Hindlimb muscle (tissue), 1 donor: ENCODE measurements around the gene WNT3. TPM values are rescaled to one million over a fixed set of nuclear protein-coding genes. Genes with fewer than 3 reads are reported as not detected.
"Not testable (repeated sequence)": the region's sequence is repeated elsewhere in the genome, so short reads cannot be mapped to it uniquely, and the experiment has no call there.

Experiments used
- DNase-seq: peaks from one replicate; pipeline ENCODE4 v3.0.0-alpha.2; 2013
- polyA plus RNA-seq: library from polyadenylated mRNA; unstranded; fragments of 120-200 nt; gene quantifications from one replicate; pipeline ENCODE4 v1.2.1, GENCODE V29; 2013; ENCODE audit not compliant: insufficient read length

The WNT3 gene
- polyA plus RNA-seq, 1 donor: 2.7 TPM

DNA sequence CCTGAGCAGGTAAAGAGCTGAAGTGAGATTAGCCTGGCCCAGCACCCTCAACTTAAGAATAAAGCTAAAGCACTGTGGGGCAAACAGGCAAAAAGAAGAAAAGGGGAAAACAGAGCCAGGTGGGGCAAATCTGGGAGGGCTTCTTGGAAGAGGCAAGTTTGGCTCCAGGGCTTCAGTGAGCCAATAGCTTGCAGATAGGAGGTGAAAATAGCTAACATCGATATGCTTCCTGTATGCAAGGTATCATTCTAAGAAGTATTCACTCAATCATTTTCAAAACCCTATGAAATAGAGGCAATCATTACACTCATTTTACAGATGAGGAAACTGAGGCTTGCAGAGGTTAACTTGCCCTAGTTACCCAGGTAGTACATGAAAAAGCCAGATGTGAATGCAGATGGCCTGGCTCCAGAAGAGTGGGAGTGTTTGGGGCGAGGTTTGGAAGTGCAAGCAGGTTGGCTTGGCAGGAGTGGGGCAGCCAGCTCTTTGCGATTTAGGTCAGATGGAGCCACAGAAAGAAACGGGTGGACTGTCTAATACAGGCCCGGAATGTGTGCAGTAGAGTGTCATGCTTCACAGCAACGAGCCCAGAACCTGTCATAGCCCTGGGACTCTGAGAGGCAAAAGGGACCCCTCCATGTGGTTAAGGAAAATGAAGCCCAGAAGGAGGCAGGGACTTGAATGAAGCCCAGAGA is 5.7 kb downstream of the WNT3 start:
- no peak for DNase-seq

DNA sequence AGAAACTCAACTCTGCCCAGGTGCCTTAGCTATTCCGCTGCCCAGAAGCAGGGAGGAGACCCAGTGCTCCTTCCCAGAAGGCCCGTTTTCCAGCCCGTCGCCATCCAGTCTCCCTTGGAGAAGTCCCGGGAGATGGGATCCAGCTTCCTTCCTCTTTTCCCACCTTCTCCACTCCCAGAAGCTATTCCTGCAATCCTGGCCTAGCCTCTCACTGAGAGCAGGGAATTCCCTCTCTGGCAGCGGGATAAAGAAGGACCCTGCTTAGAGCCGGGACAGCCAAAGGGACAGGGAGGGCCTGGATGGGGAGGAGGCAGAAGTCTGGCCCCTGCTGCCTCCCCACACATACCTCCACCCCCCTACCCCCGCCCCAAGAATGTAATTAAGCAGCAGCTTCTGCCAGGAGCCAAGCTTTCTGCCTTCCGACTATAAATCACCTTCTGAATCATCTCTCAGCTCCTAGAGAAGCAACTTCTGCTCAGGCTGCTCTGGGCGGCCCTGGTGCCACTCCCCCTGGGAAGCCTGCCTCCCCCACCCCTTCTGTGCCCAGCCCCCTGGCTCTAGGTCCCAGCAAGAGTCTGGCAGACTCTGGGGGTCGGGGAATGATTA is 6.4 kb downstream of the WNT3 start:
- DNase-seq: no peak

DNA sequence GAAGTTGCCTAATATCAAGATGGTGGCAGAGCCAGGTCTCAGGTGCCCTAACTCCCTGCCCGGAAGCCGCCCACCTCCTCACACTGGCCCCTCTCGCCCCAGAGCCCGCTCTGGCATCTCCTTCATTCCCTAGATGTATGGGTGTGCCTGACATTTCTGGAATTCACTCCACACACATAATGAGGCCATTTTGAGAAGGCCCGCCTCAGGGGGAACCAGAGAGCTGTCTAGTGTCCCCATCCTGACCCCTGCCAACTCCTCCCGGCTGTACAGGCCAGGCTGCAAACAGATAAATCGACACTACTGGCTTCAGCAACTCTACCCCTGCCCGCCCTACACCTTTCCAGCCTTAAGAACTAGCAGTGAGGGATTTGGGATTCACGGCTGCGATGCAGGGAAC is 7.7 kb downstream of the WNT3 start:
- DNase-seq: no peak

- DNase-seq: no peak
Measured at GRCh38 chr17:46809110-46809571, 9.4 kb downstream of the WNT3 start.

DNA sequence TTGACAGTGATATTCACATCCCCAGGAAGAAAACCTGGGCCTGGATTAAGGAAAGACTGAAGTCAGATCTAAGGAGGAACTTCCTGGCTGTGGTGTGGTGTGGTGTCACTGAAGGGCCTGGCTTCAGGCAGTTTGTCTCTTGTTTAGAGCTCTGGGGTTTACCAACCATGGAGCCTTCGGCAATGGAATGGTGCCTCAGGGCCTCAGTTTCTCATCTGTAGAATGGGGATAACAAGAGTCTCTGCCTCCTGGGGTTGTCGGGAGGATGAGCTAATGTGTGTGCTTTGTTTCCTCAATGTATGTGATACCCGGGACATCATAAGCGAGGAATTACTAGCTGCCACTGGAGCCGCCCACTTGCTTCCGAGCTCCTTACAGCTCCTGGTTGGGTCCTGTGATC is 12.7 kb downstream of the WNT3 start:
- no peak for DNase-seq

GRCh38 chr17:46803544-46803943 is 14.9 kb downstream of the WNT3 start:
- DNase-seq: no peak

- DNase-seq: no peak
Measured at GRCh38 chr17:46802800-46803199, 15.7 kb downstream of the WNT3 start.

GRCh38 chr17:46800573-46800972 is 17.9 kb downstream of the WNT3 start:
- DNase-seq: no peak

GRCh38 chr17:46796956-46797530 is 21.4 kb downstream of the WNT3 start:
- no peak for DNase-seq

GRCh38 chr17:46796524-46796923 is 22.0 kb downstream of the WNT3 start:
- DNase-seq: no peak

DNA sequence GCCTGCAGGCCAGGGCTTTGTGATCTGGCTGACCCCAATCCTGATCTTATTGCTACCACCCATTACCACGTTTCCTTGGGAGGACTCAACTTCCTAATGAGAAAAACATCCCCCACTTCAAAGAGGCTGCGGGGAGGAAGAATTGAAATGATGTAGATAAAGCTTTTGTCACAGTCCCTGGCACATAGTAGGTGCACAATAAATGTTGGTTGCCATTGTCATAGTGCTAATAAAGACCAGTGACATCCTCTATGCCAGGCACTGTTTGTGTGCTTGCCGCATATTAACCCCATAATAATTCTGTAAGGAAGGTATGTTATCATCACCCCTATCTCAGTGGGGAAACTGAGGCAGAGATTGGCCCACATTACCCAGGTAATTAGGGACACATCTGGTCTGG is 22.4 kb downstream of the WNT3 start:
- DNase-seq: no peak

DNA sequence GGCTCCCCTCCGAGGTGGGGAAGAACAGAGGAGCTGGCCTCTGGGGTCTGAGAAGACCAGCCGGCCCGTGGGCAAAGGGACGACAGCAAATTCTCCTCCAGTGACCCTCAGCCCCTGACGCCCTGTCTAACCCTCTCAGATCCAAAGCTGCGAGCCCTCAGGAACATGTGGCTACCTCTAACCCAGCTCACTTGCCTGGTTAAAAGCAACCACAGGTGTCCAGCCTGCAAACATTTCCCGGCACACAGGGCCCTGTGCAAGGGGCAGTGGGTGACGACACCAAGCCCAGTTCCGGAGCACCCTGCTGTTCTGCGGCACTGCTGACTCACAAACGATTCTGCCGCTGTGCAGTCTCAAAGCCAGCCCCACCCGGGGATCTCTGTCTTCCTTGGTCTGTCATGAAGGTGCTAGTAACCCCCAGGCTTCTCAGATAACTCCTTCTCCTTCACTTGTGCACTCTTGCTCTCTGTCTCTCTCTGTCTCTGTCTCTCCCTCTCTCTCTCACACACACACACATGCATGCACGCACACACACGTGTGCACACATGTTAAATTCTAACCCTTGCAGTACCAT is 23.0 kb downstream of the WNT3 start:
- DNase-seq: no peak

DNA sequence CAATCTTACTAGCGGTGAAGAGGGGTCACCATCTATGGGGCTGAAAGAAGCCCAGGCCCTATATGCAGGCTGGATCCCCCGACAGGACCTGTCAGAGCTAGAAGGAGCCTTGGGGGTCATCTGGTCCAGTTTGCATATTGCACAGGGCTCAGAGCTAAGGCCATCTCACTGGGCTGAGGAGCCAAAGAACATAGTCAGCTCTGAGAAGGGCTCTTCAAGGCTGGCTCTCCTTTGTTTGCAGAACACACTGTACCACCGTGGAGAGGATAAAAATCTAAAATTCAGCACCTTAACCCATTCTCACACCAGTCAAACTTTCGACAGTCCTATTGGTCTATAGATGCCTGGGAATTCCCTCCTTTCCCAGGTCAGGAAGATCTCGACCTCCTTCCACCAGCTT is 24.2 kb downstream of the WNT3 start:
- no peak for DNase-seq

GRCh38 chr17:46793541-46793940 is 25.0 kb downstream of the WNT3 start:
- no peak for DNase-seq

DNA sequence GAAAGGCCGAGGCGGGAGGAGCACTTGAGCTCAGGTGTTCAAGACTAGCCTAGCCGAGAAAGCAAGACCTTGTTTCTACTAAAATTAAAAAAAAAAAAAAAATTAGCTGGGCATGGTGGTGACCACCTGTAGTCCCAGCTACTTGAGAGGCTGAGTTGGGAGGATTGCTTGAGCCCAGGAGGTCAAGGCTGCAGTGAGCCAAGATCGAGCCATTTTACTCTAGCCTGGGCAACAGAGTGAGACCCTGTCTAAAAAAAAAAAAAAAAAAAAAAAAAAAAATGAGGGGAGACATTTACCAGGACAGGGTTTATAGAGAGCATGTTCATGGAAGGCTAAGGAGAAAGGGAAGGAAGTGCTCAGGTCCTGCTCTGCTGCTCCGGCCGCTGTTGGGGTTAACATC is 25.5 kb downstream of the WNT3 start:
- DNase-seq: not testable (repeated sequence)

DNA sequence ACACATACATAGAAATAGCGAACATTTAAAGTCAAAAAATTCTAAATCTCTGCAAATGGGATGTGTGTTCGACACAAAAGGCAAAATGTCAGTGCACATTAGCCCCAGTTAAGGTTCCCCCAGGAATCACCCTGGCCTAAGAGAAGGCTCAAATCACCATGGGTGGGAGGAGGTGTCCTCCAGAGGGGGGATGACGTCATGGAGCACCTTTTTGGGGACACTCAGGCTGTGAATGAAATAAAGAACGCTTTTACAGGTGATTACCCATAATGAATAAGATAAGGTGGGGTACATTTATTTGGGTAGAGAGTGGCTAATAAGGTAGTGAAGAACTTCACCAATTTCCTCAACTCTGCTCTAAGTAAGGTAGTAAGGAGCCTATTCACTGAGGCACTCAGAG is 26.4 kb downstream of the WNT3 start:
- no peak for DNase-seq

GRCh38 chr17:46791531-46791930 is 27.0 kb downstream of the WNT3 start:
- DNase-seq: no peak

GRCh38 chr17:46790216-46790615 is 28.3 kb downstream of the WNT3 start:
- DNase-seq: no peak

DNA sequence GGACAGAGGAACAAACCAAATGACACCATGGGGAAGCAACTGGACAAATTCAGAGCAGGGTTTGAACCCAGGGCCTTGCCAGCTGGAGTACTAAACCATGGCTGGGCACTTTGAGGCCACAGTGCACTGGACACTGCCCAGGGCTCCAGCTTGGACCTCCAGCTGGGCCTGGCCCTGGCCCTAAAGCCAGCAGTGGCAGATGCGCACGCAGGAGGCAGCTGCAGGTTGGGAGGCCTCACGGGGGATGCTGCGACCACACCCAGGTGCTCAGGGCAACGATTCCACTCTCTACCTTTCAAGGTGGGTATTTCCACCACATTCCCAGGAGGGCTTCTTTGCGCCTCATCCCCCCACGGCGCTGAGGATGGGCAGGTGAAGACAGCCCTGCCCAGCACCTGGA is 28.9 kb downstream of the WNT3 start:
- DNase-seq: no peak

DNA sequence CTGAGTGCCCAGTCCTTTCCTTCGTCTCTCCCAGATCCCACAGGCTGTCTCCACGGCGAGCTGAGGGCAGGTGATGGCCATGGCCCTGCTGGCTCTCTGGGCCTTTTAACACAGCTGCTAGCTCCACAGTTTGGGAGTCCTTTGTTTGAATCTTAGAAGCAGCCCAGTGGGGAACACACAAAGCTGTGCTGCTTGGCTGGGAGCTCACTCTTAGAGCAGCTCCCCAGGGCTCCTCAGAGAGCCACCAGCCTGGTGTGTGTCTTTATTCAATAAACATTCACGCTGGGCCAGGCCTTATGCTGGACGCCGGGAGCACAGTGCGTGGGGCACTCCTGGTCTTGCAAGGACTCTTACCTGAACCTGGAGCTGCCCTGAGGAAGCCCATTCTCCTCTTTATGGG is 29.7 kb downstream of the WNT3 start:
- no peak for DNase-seq

DNA sequence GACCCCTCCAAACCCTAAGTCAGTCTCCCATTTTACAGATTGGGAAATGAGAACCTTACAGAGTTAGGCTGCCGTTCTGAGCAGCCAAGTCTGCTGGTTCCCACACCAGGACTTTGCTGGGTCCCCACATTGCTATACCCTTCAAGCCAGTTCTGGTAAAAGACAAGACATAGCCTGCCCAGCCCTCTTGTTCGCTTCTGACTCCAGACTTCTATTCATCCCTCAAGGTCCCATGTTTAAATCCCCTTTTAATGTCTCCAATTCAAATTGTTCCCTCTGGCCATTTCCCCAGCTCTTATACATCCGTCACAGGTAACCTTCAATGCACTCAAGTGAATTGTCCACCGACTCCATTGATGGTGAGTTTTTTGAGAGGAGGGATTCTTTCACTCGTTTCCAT is 30.2 kb downstream of the WNT3 start:
- DNase-seq: no peak

DNA sequence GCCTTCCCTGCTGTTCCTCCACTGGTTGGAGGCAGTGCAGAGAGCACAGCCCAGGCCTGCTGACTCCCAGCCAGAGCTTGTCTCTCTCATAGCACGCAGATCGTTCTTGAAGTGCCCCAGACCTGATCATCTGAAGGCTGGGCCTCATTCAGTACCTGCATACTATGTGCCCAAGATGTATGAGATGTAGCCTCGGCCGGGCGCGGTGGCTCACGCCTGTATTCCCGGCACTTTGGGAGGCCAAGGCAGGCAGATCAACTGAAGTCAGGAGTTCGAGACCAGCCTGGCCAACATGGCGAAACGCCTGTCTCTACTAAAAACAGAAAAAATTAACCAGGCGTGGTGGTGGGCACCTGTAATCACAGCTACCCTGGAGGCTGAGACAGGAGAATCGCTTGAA is 31.0 kb downstream of the WNT3 start:
- DNase-seq: no peak

GRCh38 chr17:46785696-46786095 is 32.8 kb downstream of the WNT3 start:
- DNase-seq: no peak

GRCh38 chr17:46783031-46783593 is 35.4 kb downstream of the WNT3 start:
- no peak for DNase-seq
